ENCODE results near the gene ARMC9.

- TF ChIP-seq EZH2 (IDR thresholded peaks at IDR 0.05; ENCODE audit: insufficient read depth, poor library complexity, severe bottlenecking): no peak
- TF ChIP-seq EZH2phosphoT487 (IDR thresholded peaks at IDR 0.05; ENCODE audit: insufficient read depth, low read depth): no peak
Measured at GRCh38 chr2:231280846-231281245, 82.4 kb downstream of the ARMC9 start.
